Choroid plexus epithelial cell (primary cell): Measurements from ENCODE around the gene FRA10AC1.
"Not testable (repeated sequence)": the region's sequence is repeated elsewhere in the genome, so short reads cannot be mapped to it uniquely, and the experiment has no call there.

Experiments used
- DNase-seq: peaks from one replicate; pipeline ENCODE4 v3.0.0-alpha.2; 2010; ENCODE audit warnings: low read depth
- H3K4me3 ChIP-seq: 2 replicates; pipeline ENCODE4 v1.5.1; 2011; ENCODE audit warnings: low read depth, mild to moderate bottlenecking, control low read depth, low read length, moderate library complexity
- CTCF ChIP-seq: conservative IDR thresholded peaks from 2 replicates; pipeline ENCODE4 v1.5.1; 2011; ENCODE audit warnings: low read depth, mild to moderate bottlenecking, control low read depth, inconsistent platforms, low read length, moderate library complexity

FRA10AC1 gene

GRCh38 chr10:93704451-93704850 lies 2.1 kb upstream of the FRA10AC1 start:
- no peak for TF ChIP-seq CTCF
- no peak overlapping the region for H3K4me3 ChIP-seq
- DNase-seq, result no peak

- TF ChIP-seq CTCF, result no peak
- H3K4me3 ChIP-seq, result no peak overlapping the region
- DNase-seq, result no peak
Measured at GRCh38 chr10:93703841-93704240, 1.4 kb upstream of the FRA10AC1 start.

GRCh38 chr10:93703066-93703465 lies 674 bp upstream of the FRA10AC1 start:
- no peak for TF ChIP-seq CTCF
- DNase-seq, result peak; percentile 13
- H3K4me3 ChIP-seq, result peak overlapping the region; percentile 88

- peak; percentile 66 for DNase-seq
- peak overlapping the region; percentile 88 for H3K4me3 ChIP-seq
- no peak for TF ChIP-seq CTCF
Measured at GRCh38 chr10:93701866-93702209, 554 bp downstream of the FRA10AC1 start.

GRCh38 chr10:93697207-93697606 lies 5.2 kb downstream of the FRA10AC1 start:
- DNase-seq, result no peak
- no peak overlapping the region for H3K4me3 ChIP-seq
- TF ChIP-seq CTCF, result no peak

- not testable (repeated sequence) for DNase-seq, H3K4me3 ChIP-seq
Measured at GRCh38 chr10:93696582-93696981, 5.8 kb downstream of the FRA10AC1 start.

GRCh38 chr10:93695740-93696139 lies 6.7 kb downstream of the FRA10AC1 start:
- DNase-seq, result peak; percentile 4
- no peak for TF ChIP-seq CTCF
- H3K4me3 ChIP-seq, result no peak overlapping the region

- DNase-seq, result no peak
- TF ChIP-seq CTCF, result no peak
- H3K4me3 ChIP-seq, result no peak overlapping the region
Measured at GRCh38 chr10:93687737-93688136, 14.7 kb downstream of the FRA10AC1 start.
